Activated CD4-positive, alpha-beta T cell treated with anti-CD3 and anti-CD28 coated beads, Interleukin-2, amount 50 U/mL, for 48 hours (primary cell): Measurements from ENCODE around the gene WDR37.
"Not testable (repeated sequence)": the region's sequence is repeated elsewhere in the genome, so short reads cannot be mapped to it uniquely, and the experiment has no call there.

Experiments used
- DNase-seq, 2 experiments: peaks; one replicate each; pipeline ENCODE4 v3.0.0-alpha.2; 2020

WDR37 gene

DNA sequence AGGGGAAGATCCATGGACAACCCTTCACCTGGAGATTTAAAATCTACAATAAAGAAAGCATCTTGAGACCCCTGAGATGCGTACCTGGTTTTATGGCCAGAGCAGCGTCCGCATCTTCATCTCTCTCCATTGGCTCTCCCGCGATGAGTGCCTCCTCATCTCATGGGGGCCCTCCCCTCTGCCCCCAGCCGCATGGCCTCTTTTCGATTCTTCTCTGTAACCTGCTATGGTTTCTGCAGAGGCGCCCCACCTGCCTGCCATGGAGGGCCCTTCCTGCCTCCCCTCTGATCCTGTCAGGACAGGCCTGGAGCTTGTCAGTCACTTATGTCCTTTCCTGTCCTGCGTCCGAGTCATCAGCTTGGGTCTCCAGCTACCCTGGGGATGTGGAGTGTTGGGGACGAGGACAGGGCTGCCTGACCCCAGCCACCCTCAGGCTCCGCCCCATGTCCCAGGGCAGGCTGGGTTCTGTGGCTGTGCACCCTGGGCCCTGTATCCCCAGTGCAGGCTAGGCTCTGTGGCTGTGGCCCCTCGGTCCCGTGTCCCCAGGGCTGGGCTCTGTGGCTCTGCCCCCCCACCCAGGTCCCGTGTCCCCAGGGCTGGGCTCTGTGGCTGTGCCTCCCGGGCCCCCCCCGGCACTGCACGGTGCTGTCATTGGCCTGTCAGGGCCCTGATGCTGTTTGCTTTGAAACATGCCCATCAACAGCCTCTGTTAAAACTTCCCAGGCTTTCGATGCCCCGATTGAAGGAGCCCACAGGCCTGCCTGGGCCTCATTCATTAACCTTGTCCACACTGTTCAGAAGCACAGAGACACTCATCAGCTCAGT lies 99.8 kb downstream of the WDR37 start:
- DNase-seq = no peak

DNA sequence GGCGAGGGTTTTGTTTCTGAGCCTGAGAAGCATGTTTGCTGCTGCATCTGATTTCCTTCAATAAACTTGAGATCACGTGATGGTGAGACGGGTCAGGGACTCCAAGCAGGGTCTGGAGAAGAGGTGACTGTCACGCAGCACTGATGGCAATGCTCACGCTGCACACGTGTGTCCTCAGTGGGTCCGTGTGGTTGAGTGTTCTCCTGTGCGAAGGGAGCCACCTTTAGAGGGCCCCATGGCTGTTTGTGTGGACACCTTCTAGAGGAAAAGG lies 100.4 kb downstream of the WDR37 start:
- DNase-seq = no peak

DNA sequence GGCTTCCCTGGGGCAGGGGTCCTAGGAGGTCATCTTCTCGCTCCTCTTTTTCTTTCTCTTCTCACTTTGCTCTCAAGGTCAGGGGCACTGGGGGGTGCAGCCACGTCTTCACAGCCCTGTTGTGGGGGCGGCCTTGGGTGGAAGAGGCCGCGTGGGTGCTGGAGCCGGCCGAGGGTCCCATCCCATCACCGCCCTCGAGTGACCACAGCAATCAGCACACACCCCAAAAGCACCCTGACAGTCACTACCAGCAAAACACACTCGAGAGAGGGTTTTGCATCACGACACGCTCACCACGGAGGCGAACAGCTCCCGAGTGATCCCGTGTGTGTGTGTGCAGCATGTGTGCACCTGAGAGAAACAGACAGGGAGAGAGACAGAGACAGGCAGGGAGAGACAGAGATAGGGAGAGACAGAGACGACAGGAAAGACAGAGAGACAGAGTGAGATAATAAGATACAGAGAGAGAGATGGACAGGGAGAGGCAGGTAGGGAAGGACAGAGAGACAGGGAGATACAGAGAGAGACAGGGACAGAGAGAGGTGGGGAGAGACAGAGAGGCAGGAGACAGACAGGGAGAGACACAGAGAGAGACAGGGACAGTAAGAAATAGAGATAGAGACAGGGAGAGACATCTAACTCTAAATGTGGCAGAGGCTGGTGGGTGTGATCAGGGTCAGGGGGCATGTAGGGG lies 100.9 kb downstream of the WDR37 start:
- DNase-seq = no peak

DNA sequence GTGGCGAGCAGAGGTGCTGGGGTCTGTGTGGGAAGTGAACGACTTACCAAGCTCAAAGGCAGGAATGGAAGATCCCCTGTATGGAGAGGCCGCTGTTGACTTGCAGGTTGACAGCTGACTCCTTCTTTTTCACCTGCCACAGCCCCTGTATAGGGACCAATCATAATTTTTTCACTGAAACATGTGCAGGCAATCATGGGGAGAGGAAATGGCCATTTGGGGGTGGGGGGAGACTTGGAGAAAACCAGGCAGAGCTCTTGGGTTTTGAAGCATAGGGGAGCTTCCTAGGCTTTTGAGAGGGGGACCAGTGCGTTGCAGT lies 101.4 kb downstream of the WDR37 start:
- DNase-seq = no peak

DNA sequence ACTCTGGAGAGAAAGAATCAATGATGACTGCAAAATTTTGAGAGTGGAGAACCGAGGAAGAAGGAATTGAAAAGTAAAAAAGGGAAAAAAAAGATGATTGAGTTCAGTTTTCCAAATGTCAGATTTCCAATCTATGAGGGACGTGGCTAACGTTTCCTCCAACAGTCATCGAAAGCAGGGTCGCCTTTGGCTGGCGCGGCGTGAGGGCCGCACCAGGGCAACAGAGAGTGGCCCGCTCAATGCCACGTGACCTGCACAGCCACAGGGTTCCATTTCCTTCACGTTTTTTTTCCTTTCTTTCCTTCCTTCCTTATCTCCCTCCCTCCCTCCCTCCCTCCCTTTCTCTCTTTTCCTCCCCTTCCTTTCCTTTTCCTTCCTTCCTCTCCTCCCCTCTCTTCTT lies 101.9 kb downstream of the WDR37 start:
- no peak for DNase-seq

DNA sequence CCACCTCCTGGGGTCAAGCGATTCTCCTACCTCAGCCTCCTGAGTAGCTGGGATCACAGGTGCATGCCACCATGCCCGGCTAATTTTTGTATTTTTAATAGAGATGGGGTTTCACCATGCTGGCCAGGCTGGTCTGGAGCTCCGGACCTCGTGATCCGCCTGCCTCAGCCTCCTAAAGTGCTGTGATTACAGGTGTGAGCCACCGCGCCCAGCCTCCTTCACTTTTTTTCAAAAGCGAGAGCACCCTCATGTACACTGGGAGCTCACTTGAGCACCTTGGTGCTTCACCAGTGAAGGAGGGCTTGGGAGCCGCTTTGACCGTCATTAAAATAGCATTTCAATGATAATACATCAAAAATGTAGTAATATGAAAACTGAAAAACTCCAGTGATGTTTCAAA lies 102.4 kb downstream of the WDR37 start:
- not testable (repeated sequence) for DNase-seq

DNA sequence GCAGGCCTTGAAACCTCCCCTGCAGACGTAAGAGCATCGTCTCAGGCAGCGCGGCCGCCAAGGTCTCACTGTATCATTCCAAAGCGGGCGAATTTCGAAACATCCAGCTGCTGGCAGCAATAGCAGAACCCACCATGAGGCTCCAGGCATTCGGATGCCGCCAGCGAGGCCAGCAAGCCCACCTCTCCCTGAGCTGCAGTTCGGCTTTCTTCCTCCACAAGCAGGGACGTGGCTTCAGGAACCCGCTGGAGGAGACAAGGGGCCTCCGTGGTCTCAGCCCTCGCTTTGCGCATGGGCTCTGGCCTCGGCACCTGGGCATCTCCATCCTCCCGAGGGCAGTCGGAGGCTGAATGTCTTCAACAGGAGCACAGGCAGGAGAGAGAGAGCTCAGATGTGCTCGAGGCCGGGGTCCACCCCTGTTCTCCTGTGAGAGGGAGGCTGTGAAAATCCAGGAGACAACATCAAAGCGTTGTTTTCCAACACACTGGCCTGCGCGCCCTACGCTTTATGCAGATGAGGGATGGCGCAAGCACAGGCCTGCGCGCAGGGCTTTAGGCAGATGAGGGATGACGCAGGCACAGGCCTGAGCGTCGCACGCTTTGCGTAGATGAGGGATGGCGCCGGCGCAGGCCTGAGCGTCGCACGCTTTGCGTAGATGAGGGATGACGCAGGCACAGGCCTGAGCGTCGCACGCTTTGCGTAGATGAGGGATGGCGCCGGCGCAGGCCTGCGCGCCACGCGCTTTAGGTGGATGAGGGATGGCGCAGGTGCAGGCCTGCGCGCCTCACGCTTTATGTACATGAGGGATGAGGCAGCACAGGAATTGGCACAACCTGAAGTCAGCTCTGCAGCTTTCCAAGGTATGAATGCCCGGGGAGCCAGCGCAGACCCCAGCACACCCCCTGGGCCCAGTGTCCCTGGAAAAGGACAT lies 103.2 kb downstream of the WDR37 start:
- no peak for DNase-seq

DNA sequence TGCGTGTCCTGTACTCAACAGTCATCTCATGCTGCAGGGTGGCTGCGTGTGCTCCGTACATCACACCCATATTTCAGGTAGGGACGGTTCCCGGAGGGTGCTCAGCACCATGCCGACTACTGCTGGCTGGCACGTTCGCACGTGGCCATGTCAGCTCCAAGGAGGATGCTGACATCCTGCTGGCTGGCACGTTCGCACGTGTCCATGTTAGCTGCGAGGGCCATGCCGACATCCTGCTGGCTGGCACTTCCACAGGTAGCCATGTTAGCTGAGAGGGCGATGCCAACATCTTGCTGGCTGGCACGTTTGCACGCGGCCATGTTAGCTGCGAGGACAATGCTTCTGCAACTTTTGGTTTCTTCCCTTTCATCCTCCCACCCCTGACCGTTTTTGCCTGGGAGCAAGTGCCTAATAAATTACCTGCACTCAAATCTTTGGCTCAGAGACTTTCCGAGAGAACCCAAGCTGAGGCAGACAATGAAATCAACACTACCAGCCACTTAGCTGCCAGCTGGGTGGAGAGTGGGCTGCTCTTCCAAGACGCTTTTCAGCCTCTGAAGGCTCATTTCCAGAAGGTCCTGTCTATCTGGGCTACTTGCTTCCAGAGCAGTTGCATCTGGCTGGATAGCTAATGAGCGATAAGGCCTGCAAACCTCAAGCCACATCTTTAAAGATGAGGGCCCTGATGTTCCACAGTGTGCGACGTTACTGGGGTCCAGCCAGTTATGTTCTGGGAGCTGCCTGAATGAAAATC lies 104.6 kb downstream of the WDR37 start:
- DNase-seq = no peak

DNA sequence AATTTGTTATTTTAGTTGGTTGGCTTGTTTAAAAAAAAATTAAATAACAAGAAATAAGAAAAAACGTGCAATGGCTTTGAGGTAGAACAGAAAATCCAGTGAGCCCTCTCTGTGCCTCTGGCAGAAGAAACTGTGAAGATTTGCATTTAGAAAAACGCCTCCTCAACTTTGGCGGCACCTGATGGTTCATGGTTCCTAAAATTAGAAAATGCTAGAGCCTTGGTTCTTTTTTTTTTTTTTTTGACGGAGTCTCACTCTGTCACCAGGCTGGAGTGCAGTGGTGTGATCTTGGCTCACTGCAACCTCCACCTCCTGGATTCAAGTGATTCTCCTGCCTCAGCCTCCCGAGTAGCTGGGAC lies 105.1 kb downstream of the WDR37 start:
- not testable (repeated sequence) for DNase-seq

DNA sequence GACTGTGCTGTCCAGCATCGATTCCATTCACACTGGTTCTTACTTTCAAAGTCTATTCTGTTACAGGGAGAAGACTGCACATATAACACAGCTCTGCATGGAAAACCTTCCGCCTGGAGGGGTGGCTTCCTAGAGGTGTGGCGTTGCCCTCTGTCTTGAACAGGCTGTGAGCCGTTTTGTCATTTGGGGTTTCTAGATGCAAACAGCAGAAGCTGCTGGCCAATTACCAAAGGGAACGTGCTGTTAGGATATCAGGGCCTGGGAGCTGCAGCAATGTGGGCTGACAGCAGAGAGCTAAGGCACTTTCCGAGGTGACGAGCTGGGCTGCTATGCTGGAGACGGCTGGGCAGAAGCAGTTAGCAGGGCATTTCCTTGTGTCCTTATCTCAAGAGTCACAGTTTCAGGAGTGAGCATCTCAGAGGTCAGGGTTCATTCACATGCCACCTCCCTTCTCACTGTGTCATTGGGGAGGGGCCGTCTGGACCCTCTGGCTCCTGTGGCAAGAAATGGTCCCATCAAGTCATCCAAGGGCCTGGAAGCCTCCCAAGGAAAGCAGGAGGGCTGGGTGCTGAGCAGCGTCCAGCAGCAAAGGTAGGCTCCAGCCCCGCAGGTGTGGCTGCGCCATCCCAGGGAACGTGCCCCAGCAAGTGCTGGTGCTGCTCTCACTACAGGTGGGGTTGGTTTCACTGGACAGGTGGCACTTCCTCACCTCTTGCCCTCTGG lies 106.5 kb downstream of the WDR37 start:
- DNase-seq = no peak

DNA sequence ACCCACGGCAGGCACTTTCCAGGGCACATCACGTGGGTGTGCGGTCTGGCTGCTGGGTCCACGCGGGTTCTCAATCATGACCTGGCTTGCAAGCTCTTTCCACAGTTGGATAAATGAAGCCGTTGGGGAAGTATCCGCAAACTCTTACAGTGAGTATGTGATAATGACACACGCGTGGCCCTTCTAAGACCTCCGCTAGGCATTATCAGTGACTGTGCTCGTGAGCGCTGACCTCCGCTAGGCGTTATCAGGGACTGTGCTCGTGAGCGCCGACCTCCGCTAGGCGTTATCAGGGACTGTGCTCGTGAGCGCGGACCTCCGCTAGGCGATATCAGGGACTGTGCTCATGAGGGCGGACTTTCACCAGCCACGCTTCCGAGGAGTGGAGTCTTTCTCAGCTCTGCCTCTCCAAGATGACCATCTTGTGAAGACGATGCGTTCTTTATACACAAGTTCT lies 107.0 kb downstream of the WDR37 start:
- no peak for DNase-seq

DNA sequence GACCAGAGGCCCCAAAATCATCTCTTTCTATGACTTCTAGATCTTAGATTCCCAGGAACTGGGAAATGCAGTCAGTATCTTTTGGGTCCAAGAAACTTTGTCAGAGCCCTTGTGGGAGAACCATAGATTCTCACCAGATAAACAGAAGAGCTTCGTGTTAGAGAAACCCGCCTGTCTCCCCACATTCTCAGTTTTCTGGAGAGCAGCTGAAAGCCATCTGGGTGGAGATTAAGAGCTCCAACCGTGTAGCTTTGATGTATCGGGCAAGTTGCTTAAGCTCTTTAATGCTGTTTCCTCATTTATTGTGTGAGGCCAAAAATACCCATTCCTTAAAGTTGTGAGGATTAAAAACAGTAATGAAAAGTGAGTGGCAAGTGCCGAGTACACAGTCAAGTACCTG lies 107.6 kb downstream of the WDR37 start:
- DNase-seq = no peak

DNA sequence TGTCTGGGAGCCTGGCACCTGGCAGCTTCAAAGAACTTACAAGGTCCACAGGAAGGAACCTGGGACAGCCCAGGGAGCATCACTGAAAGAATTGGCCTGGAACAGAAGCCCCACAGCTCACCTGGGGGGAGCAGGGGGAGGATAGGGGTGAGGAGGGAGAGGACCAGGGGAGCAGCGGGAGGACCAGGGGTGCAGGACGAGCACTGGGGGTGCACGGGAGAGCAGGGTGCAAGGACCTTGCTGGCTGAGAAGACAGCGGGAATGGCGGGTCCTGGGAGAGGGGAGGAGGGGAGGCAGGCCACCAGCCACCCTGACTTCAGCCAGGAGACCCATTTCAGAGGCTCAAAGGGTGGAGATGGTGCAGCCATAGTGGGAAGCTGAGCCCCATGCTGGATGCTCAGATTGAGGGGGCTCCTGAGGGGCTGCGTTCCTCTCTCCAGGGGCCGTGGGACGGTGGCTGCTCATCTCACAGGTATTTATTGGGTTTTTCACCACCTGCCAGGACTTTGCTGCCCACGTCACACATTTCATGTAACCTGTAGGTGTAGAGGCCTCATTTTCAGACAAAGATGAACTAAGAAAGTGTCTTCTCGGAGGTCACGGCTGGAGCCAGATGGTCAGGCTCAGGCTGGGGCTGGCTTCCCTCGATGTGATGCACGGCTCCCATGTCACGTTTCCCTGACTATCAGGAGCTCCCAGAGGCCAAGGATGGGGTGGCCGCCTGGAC lies 110.1 kb downstream of the WDR37 start:
- DNase-seq = no peak

DNA sequence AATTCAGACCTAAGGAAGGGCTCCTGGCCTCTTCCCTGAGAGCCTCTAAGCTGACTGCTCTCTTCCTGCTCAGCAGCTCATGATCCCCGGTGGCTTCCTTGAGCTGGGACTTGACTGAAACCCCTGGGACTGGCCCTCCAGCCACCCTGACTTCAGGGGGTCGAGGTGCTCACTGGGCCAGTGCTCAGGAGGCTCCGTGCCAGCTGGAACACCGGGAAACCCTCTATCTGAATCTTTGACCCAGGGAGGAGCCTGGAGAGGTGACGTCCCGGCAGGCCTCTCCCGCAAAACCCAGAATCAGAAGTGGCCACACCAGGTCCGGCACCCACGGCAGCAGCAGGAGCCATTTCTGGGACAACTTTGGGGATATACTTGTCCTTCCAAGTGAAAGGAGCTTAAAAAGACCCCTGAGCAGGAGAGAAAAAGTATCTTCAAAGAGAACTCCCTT lies 110.7 kb downstream of the WDR37 start:
- no peak for DNase-seq

DNA sequence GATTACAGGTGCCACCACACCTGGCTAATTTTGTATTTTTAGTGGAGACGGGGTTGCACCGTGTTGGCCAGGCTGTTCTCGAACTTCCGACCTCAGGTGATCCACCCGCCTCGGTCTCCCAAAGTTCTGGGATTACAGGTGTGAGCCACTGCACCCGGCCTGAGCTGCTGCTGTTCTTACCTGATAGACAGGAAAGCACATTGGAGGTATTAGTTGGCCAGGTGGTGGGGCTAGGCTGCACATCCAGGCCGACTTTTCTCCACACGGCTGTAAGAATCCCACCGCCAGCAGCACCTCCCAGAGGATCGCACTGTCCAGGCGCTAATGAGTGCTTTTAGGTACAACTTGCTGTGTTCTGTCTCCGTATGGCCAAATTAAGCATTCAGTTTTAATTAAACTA lies 112.6 kb downstream of the WDR37 start:
- no peak for DNase-seq

DNA sequence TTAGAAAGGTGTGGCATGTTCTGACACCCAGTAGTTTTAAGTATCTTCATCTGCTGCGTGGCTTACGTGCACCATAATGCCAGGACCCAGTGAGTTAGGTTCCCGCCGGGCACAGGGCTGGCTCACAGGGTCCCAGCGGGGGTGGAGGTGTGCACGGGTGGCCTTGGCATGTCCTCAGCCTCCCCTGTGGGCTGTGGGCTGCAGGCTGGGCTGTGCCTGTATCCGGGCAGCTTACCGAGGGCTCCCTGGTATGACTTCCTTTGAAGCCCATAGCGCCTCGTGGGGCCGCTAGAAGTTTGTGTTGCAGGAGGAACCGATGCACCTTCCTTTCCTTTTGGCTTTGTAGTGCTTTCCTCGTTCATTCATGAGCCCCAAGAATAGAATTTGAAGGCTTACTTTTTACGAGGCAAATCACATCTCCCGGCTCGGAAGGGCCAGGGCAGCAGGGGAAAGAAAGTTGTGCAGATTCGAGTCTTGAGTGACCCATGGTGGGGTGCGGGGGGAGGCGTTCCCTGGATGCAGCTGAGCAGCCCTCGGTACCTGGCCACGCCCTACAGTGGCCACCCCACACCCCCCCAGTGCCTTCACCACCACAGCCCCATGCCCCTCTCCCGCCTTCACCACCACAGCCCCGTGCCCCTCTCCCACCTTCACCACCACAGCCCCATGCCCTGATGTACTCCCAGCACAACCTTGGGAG lies 113.2 kb downstream of the WDR37 start:
- no peak for DNase-seq

DNA sequence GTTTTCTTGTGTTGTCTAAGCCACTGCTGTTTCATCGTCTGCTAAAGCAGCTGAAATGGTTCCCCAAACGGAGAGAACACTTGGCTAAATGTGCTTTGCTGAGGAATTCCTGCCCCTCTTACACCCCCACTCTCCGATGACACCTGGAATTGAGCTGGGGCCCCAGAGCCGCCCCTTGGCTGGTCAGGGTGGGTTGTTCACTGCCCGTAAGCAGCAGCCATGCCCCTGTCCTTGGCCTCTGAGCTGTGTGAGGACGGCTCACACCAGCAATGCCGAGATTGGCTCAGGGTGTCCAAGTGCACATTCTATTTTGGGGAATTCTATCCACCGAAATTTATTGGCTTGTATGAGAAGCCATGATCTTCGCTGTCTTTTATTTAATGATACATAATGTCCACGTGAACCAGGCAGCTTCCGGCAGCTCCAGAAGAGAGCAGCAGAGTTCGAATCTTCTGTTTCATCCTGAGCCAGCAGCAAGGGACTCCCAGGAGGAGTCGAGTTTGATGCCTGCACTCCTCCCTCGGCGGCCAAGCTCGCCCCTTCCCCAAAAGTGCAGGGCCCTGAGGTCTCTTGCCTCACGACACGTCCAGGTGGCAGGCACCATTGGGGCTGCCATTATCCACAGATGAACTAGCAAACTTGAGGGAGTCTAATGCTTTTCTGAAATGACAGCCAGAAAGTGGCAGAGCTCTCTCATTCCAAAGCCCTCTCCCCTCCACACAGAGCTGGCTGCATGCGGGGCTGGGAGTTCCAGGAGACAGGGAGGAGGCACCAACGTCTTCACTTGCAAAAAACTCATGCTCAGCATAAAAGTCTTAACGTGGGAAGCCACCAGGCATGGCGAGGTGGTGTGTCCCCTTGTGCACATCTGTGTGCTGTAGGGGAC lies 114.0 kb downstream of the WDR37 start:
- no peak for DNase-seq

DNA sequence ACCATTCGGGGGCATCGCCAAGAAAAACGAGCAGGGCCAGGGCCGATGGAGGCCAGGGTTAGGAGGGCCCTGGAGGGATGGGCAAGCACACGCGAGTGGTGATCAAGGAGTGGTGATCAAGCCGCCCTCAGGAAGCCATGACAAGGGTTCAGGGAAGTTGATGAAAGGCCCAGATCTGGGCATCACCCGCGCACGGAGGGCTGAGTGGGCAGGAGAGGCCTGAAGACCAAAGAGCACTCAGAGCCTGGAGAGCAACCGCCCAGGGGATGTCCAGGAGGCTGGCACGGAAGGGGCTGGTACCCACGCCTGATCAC lies 114.6 kb downstream of the WDR37 start:
- DNase-seq = no peak

DNA sequence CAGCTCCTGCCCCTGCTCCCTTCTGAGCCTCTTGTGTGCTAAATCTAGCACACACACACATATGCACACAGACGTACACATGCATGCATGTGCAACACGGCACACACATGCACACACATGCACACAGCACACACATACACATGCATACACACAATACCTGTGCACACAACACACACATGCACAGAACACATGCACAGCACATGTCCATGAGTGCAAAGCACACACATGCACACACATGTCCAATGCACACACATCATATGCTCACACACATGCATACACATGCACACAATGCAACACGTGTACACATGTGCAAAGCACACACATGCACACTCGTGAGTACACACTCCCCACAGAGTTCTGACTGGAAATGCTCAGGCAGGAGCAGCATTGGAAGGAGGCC lies 115.0 kb downstream of the WDR37 start:
- no peak for DNase-seq

DNA sequence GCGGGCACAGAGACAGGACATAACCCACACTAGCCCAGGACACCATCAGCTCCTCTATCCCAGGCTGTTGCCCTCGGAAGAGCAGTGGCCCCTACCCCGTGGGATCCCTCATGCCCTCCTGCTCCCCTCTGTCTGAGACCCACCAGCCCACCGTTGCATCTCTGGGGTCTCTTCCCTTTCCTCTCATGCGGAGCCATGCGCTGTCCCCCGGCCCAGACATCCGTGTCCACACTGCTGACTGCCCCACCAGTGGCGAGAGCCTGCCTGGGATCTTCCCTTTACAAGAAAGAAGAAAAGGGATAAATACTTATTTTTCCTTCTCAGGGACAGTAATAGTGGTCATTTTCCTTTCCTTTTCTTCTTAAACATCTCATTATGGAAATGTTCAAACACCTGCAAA lies 115.4 kb downstream of the WDR37 start:
- no peak for DNase-seq
